Kidney (tissue), 14 donors: ENCODE data around the gene LBX2. TPM values are rescaled to one million over a fixed set of nuclear protein-coding genes. Genes with fewer than 3 reads are reported as not detected.

Experiments
- DNase-seq, 5 donors: peaks; one replicate each; pipeline ENCODE4 v3.0.0-alpha.2; 2013 to 2020
- FAIRE-seq: peaks from 2 replicates; lab custom pipeline; 2012; peaks lifted over from hg19 to GRCh38; lab: Jason Lieb, UNC
- H3K27ac ChIP-seq, 2 donors: one replicate each; pipeline ENCODE4 v1.7.0; 2013; ENCODE audit warnings: low read depth in 2 of 2, low read length in 2 of 2, inconsistent platforms in 1 of 2
- H3K27me3 ChIP-seq: one replicate; pipeline ENCODE4 v1.7.1; 2013; ENCODE audit warnings: low read length, inconsistent platforms; ENCODE audit not compliant: control insufficient read depth, insufficient read depth
- H3K36me3 ChIP-seq, 3 donors: one replicate each; pipeline versions ENCODE4 v1.7.0 to v1.7.1; 2013; ENCODE audit warnings: low read length in 3 of 3, control low read depth in 1 of 3, inconsistent platforms in 1 of 3; ENCODE audit not compliant: insufficient read depth in 3 of 3, control insufficient read depth in 2 of 3
- H3K4me1 ChIP-seq, 3 donors: one replicate each; pipeline versions ENCODE4 v1.7.0 to v1.7.1; 2013; ENCODE audit warnings: low read length in 3 of 3, inconsistent platforms in 1 of 3, low read depth in 1 of 3; ENCODE audit not compliant: control insufficient read depth in 2 of 3, insufficient read depth in 2 of 3
- H3K4me3 ChIP-seq, 3 donors: one replicate each; pipeline versions ENCODE4 v1.7.0 to v1.8.1; 2013; ENCODE audit warnings: low read length in 3 of 3, control low read depth in 1 of 3, inconsistent platforms in 1 of 3
- H3K9ac ChIP-seq, 3 donors: one replicate each; pipeline versions ENCODE4 v1.7.0 to v1.7.1; 2013; ENCODE audit warnings: low read length in 3 of 3, control low read depth in 1 of 3, inconsistent platforms in 1 of 3
- H3K9me3 ChIP-seq, 3 donors: one replicate each; pipeline versions ENCODE4 v1.7.0 to v1.7.1; 2013; ENCODE audit warnings: low read length in 3 of 3, control low read depth in 1 of 3, inconsistent platforms in 1 of 3; ENCODE audit not compliant: control insufficient read depth in 2 of 3, insufficient read depth in 1 of 3
- CTCF ChIP-seq: IDR thresholded peaks from 3 replicates; pipeline ENCODE4 v1.5.1; 2012; ENCODE audit warnings: mild to moderate bottlenecking, moderate library complexity, borderline replicate concordance; ENCODE audit not compliant: insufficient read depth; ENCODE audit errors: extremely low read depth
- intact Hi-C: fragments of 100-400 bp; cut with DNase I; formaldehyde crosslinking; loops from one replicate; pipeline ENCODE4 v1.11.1; 2022
- polyA plus RNA-seq: library from polyadenylated mRNA; stranded (reverse); fragments of 350-450 nt; fragmentation: Illumina TruSeq; extraction: RNeasy Lipid Tissue Mini Kit (QIAGEN cat#74804); gene quantifications from one replicate; pipeline ENCODE4 v1.2.3, GENCODE V29; 2014; ENCODE audit warnings: low read depth, low replicate concordance; ENCODE audit not compliant: insufficient read depth
- total RNA-seq: library from RNA; stranded (reverse); fragmentation: NEBNext Ultra II Directional; extraction: Animal tissue kit (Norgen Biotek cat#: 25700); gene quantifications from one replicate; pipeline ENCODE4 v1.2.1, GENCODE V29; 2021
- donor health status: control.
- donor health status: control.
- donor health status: control.
- donor health status: control.
- donor health status: control.
- donor health status: DM: yes; HTN: yes; CAD: no.
- donor health status: Normal renal cell carcinoma (clear cell type).

LBX2 gene
- total and polyA plus RNA-seq, 2 donors from 2014 or later: 1.5 to 2.5 TPM

GRCh38 chr2:74498500-74499266 lies 720 bp downstream of the LBX2 start:
- Histone ChIP-seq H3K36me3 (no peaks in the 10 kb centered on the region), H3K27ac (no peak overlapping the region), H3K4me1 (peaks cover 0 to 20% (median 10%) of the 10 kb centered on the region in 3 donors), H3K27me3 (peaks cover 12% of the 10 kb centered on the region), H3K4me3 (peak overlapping the region; percentile 6 to 35 (median 23)), H3K9me3 (no peaks in the 10 kb centered on the region), H3K9ac (no peak overlapping the region)
- intact Hi-C loops: no loop called here
- peak; percentile 48 to 71 (median 68) for DNase-seq
- no peak for TF ChIP-seq CTCF
- no peak for FAIRE-seq

GRCh38 chr2:74497777-74498499 lies 1.5 kb downstream of the LBX2 start:
- no peak overlapping the region for H3K9ac ChIP-seq
- peaks cover 0 to 5% (median 3%) of the 10 kb centered on the region in 3 donors for H3K36me3 ChIP-seq
- H3K9me3 ChIP-seq: no peaks in the 10 kb centered on the region
- peak; percentile 43 to 83 (median 50) for DNase-seq
- H3K4me3 ChIP-seq: peak overlapping the region in 2 of 3 donors; percentile 35 to 38
- peaks cover 12% of the 10 kb centered on the region for H3K27me3 ChIP-seq
- intact Hi-C loops: no loop called here
- H3K27ac ChIP-seq: no peak overlapping the region
- no peak for TF ChIP-seq CTCF
- FAIRE-seq: no peak
- H3K4me1 ChIP-seq: peaks cover 0 to 19% (median 10%) of the 10 kb centered on the region in 3 donors

- TF ChIP-seq CTCF: no peak
- FAIRE-seq (no peak), DNase-seq (no peak)
- peaks cover 0 to 16% (median 10%) of the 10 kb centered on the region in 3 donors for H3K4me1 ChIP-seq
- no peak overlapping the region for H3K4me3 ChIP-seq
- H3K27ac ChIP-seq: no peak overlapping the region
- H3K36me3 ChIP-seq: peaks cover 0 to 10% (median 8%) of the 10 kb centered on the region in 3 donors
- peaks cover 10% of the 10 kb centered on the region for H3K27me3 ChIP-seq
- no peak overlapping the region for H3K9ac ChIP-seq
- intact Hi-C loops: no loop called here
- no peaks in the 10 kb centered on the region for H3K9me3 ChIP-seq
Observed at GRCh38 chr2:74496997-74497776, 2.2 kb downstream of the LBX2 start.
